ENCODE results near the gene EXOC6B. TPM values are rescaled to one million over a fixed set of nuclear protein-coding genes. Genes with fewer than 3 reads are reported as not detected.

Gene EXOC6B
- polyA plus RNA-seq, 2 of the 4 experiments (the other 2 are of a cell fraction), result 15.5 to 24.7 TPM

DNA sequence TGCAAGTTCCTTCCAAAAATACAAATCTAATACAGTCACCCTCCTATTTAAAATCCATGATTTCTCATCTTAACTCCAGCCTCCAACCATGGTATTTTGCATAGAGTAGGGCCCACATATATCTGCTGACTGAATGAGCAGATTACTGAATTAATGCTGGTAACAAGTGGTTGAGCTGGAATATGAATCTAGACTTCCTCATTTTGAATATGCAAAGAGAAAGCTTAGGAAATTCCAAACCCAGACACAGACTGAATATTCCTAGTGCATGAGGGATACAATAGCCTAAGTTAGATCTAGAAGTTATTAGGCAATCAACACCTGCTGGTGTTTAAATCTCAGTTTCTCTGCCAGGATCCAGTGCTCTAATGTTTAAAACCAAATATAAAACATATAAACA, 463.1 kb downstream of the EXOC6B start:
- CTCF ChIA-PET, result no interaction called here
- POLR2A ChIA-PET, result no interaction called here
- TF ChIP-seq FOSB (CRISPR knock-in tag; IDR thresholded peaks at IDR 0.05) (no peak), RCOR1 (IDR thresholded peaks at IDR 0.05; ENCODE audit: low read depth, low read length) (no peak), RARB (CRISPR knock-in tag; IDR thresholded peaks at IDR 0.05) (no peak), SMC3 (IDR thresholded peaks at IDR 0.05) (no peak)
- TF ChIP-seq, protein P1, sequence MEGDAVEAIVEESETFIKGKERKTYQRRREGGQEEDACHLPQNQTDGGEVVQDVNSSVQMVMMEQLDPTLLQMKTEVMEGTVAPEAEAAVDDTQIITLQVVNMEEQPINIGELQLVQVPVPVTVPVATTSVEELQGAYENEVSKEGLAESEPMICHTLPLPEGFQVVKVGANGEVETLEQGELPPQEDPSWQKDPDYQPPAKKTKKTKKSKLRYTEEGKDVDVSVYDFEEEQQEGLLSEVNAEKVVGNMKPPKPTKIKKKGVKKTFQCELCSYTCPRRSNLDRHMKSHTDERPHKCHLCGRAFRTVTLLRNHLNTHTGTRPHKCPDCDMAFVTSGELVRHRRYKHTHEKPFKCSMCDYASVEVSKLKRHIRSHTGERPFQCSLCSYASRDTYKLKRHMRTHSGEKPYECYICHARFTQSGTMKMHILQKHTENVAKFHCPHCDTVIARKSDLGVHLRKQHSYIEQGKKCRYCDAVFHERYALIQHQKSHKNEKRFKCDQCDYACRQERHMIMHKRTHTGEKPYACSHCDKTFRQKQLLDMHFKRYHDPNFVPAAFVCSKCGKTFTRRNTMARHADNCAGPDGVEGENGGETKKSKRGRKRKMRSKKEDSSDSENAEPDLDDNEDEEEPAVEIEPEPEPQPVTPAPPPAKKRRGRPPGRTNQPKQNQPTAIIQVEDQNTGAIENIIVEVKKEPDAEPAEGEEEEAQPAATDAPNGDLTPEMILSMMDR (IDR thresholded peaks at IDR 0.05), result no peak
- TF ChIP-seq, protein P2, sequence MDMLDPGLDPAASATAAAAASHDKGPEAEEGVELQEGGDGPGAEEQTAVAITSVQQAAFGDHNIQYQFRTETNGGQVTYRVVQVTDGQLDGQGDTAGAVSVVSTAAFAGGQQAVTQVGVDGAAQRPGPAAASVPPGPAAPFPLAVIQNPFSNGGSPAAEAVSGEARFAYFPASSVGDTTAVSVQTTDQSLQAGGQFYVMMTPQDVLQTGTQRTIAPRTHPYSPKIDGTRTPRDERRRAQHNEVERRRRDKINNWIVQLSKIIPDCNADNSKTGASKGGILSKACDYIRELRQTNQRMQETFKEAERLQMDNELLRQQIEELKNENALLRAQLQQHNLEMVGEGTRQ (IDR thresholded peaks at IDR 0.05), result no peak
- TF ChIP-seq, protein P3, sequence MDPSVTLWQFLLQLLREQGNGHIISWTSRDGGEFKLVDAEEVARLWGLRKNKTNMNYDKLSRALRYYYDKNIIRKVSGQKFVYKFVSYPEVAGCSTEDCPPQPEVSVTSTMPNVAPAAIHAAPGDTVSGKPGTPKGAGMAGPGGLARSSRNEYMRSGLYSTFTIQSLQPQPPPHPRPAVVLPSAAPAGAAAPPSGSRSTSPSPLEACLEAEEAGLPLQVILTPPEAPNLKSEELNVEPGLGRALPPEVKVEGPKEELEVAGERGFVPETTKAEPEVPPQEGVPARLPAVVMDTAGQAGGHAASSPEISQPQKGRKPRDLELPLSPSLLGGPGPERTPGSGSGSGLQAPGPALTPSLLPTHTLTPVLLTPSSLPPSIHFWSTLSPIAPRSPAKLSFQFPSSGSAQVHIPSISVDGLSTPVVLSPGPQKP (IDR thresholded peaks at IDR 0.05; ENCODE audit: low read depth, low read length), result no peak
- ATAC-seq (no peak), DNase-seq (ENCODE audit: low read depth in 1 of 2, low spot score in 1 of 2) (no peak), FAIRE-seq (peak; percentile 54)
- H3K4me1 ChIP-seq, result peaks cover 15% of the 10 kb centered on the region
- H3K4me2 ChIP-seq, result no peak overlapping the region
- H3K4me3 ChIP-seq, result no peak overlapping the region
- H3K27ac ChIP-seq, result no peak overlapping the region
- H3K9me3 ChIP-seq, result no peaks in the 10 kb centered on the region

DNA sequence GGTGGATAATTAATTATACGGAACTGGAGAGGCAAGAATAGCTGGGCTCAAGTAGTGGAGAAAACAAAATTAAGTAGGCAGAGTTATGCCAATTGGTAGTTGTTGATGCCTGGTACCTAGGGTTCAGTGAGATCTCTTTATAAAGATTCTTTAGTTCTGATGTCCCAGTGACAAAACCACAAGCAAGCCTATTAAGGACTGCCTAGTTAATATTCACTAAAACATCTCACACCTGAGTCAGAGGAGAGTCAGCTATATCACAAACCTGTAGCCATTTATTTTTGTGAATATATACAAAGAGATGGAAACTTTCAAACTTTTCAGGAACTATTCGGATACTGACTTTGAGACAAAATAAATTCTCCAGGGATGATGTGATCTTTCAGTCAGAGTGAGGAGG, 464.3 kb downstream of the EXOC6B start:
- ChIA-PET CTCF (interaction anchor here (1.0 kb wide), 1 partner anchor 18 kb away, joined by 4 read pairs; no protein-coding TSS in a partner anchor), POLR2A (no interaction called here)
- Histone ChIP-seq H3K27ac (no peak overlapping the region), H3K4me2 (no peak overlapping the region), H3K4me1 (peaks cover 3% of the 10 kb centered on the region; the same call in 1 of the 3 replicates), H3K9me3 (no peaks in the 10 kb centered on the region), H3K4me3 (no peak overlapping the region)
- DNase-seq (ENCODE audit: low read depth in 1 of 2, low spot score in 1 of 2) (no peak), FAIRE-seq (no peak), ATAC-seq (no peak)
- no peak for TF ChIP-seq HOXB13 (CRISPR knock-in tag; IDR thresholded peaks at IDR 0.05; ENCODE audit: low read depth)
- TF ChIP-seq EHMT2 (IDR thresholded peaks at IDR 0.05; ENCODE audit: low read depth), result no peak
- no peak for TF ChIP-seq HDAC2 (IDR thresholded peaks at IDR 0.05)
- TF ChIP-seq EHF (CRISPR knock-in tag; IDR thresholded peaks at IDR 0.05), result no peak
- TF ChIP-seq POLR2A (IDR thresholded peaks at IDR 0.05; ENCODE audit: low read length), result no peak
- no peak for TF ChIP-seq RCOR1 (IDR thresholded peaks at IDR 0.05; ENCODE audit: low read depth, low read length)
- no peak for TF ChIP-seq EP300 (IDR thresholded peaks at IDR 0.05)
- 88% methylated on average over 2 of the region's 2 CpGs for WGBS (ENCODE audit: missing lambda C conversion rate)

DNA sequence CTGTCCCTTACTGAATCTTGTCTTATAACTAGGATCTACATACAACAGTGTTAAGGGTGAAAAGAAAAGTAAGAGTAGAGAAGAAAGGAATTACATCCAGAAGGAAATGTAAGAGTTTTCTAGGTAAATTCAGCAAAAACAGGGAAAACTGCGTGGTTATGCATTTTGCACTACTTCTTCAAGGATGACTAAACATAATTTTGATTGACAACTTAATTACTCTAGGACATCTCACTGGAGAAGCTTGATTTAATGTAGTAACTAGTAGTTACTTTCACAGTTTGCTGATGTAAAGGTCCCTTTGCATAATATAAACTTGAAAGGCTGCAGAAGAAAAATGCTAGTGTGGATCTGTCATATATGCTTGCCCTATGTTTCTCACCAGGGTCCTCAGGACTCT, 464.8 kb downstream of the EXOC6B start:
- ChIA-PET CTCF (interaction anchor here (0.7 to 1.0 kb wide), 2 partner anchors 9 to 18 kb away, joined by 3 to 4 read pairs; no protein-coding TSS in a partner anchor), POLR2A (no interaction called here)
- Histone ChIP-seq H3K9me3 (no peaks in the 10 kb centered on the region), H3K4me3 (no peak overlapping the region), H3K27ac (no peak overlapping the region), H3K4me1 (no peaks in the 10 kb centered on the region), H3K4me2 (no peak overlapping the region)
- ATAC-seq, result no peak
- no peak for FAIRE-seq
- WGBS (ENCODE audit: missing lambda C conversion rate), result 94% methylated on average over 1 of the region's 1 CpG
- no peak for DNase-seq (ENCODE audit: low read depth in 1 of 2, low spot score in 1 of 2)
- TF ChIP-seq, protein P4, sequence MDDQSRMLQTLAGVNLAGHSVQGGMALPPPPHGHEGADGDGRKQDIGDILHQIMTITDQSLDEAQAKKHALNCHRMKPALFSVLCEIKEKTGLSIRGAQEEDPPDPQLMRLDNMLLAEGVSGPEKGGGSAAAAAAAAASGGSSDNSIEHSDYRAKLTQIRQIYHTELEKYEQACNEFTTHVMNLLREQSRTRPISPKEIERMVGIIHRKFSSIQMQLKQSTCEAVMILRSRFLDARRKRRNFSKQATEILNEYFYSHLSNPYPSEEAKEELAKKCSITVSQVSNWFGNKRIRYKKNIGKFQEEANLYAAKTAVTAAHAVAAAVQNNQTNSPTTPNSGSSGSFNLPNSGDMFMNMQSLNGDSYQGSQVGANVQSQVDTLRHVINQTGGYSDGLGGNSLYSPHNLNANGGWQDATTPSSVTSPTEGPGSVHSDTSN (IDR thresholded peaks at IDR 0.05), result no peak
- no peak for TF ChIP-seq RFX5 (IDR thresholded peaks at IDR 0.05)
- no peak for TF ChIP-seq ZC3H11A (IDR thresholded peaks at IDR 0.05)
- no peak for TF ChIP-seq NPAS2 (CRISPR knock-in tag; IDR thresholded peaks at IDR 0.05; ENCODE audit: borderline replicate concordance)
- TF ChIP-seq PHF8 (IDR thresholded peaks at IDR 0.05; ENCODE audit: borderline replicate concordance, low read depth), result no peak
- TF ChIP-seq, protein P3 (IDR thresholded peaks at IDR 0.05; ENCODE audit: low read depth, low read length), result no peak
- no peak for TF ChIP-seq EHMT2 (IDR thresholded peaks at IDR 0.05; ENCODE audit: low read depth)
- TF ChIP-seq BHLHE40 (IDR thresholded peaks at IDR 0.05; ENCODE audit: low read depth, low read length), result no peak
